ENCODE measurements around the gene MCU.

- no peak for TF ChIP-seq CTCF (IDR thresholded peaks at IDR 0.05 in 8 of 11, conservative IDR thresholded peaks at IDR 0.05 in 3 of 11)
- no peak for TF ChIP-seq POLR2A (IDR thresholded peaks at IDR 0.05)
- TF ChIP-seq POLR2AphosphoS5 (IDR thresholded peaks at IDR 0.05) = no peak
Measured at GRCh38 chr10:72712136-72712535, 20.2 kb downstream of the MCU start.

Measured in spleen (tissue), 7 donors.